Fibroblast of lung (primary cell): Measurements from ENCODE around the gene KEL.

Experiments
- CTCF ChIP-seq, 2 donors: IDR thresholded peaks in 1 of 2; conservative IDR thresholded peaks in 1 of 2; 1 replicate in 1 of 2; 2 replicates in 1 of 2; pipeline ENCODE4 v1.5.1; 2011 to 2012; ENCODE audit warnings: low read length in 2 of 2, control low read depth in 1 of 2, inconsistent platforms in 1 of 2, low read depth in 1 of 2, mild to moderate bottlenecking in 1 of 2
- EZH2 ChIP-seq: IDR thresholded peaks from 2 replicates; pipeline ENCODE4 v1.5.1; 2012; ENCODE audit warnings: low read length, control low read depth, mild to moderate bottlenecking; ENCODE audit errors: missing control alignments

GRCh38 chr7:142896151-142896550 lies 66.0 kb downstream of the KEL start:
- TF ChIP-seq CTCF (conservative IDR thresholded peaks at IDR 0.05 in 1 of 2, IDR thresholded peaks at IDR 0.05 in 1 of 2; ENCODE audit: low read depth in 1 of 2, low read length in 2 of 2) (no peak), EZH2 (no peak)
